H1 (cell line): ENCODE data around the gene GALNT2. TPM values are rescaled to one million over a fixed set of nuclear protein-coding genes. Genes with fewer than 3 reads are reported as not detected.

Experiments
- CTCF ChIA-PET: fragments of 300-600 bp; sonication (Branson Sonifier 250); formaldehyde crosslinking; loops from one replicate; lab custom pipeline; 2021; ENCODE audit not compliant: partially characterized antibody; lab: Charles Lee
- POLR2A ChIA-PET: fragments of 300-600 bp; sonication (Branson Sonifier 250); formaldehyde crosslinking; loops from one replicate; lab custom pipeline; 2021; ENCODE audit warnings: inconsistent platforms; ENCODE audit not compliant: partially characterized antibody; lab: Charles Lee
- DNase-seq, 2 experiments: peaks; one replicate each; pipeline versions ENCODE4 v3.0.0 to v3.0.0-alpha.2; 2010 to 2022; ENCODE audit warnings: low spot score in 2 of 2, low read depth in 1 of 2, mixed read lengths in 1 of 2
- FAIRE-seq: peaks from 2 replicates; lab custom pipeline; 2011; peaks lifted over from hg19 to GRCh38; lab: Jason Lieb, UNC
- H2AFZ ChIP-seq: 2 replicates; pipeline ENCODE4 v1.8.1; 2012; ENCODE audit warnings: low read length, inconsistent platforms
- H2AK5ac ChIP-seq: 2 replicates; pipeline ENCODE4 v1.6.1; 2013; ENCODE audit warnings: low read depth, low read length
- H2BK120ac ChIP-seq: replicated peaks from 2 replicates; pipeline ENCODE3; 2013; ENCODE audit warnings: low read depth, low read length, inconsistent platforms
- H2BK12ac ChIP-seq: 2 replicates; pipeline ENCODE4 v1.6.1; 2013; ENCODE audit warnings: low read depth, low read length
- H2BK15ac ChIP-seq: 2 replicates; pipeline ENCODE4 v1.6.1; 2013; ENCODE audit warnings: low read length
- H2BK20ac ChIP-seq: 2 replicates; pipeline ENCODE4 v1.6.1; 2013; ENCODE audit warnings: low read length
- H2BK5ac ChIP-seq: 2 replicates; pipeline ENCODE4 v1.6.1; 2013; ENCODE audit warnings: low read depth, low read length
- H3K14ac ChIP-seq: 2 replicates; pipeline ENCODE4 v1.6.1; 2013; ENCODE audit warnings: inconsistent platforms; ENCODE audit not compliant: insufficient read length
- H3K18ac ChIP-seq: 2 replicates; pipeline ENCODE4 v1.6.1; 2013; ENCODE audit warnings: low read length; ENCODE audit errors: extremely low read depth
- H3K23ac ChIP-seq: 2 replicates; pipeline ENCODE4 v1.6.1; 2013; ENCODE audit warnings: inconsistent platforms; ENCODE audit not compliant: insufficient read length
- H3K23me2 ChIP-seq: 2 replicates; pipeline ENCODE4 v1.6.1; 2013; ENCODE audit warnings: low read depth, low read length
- H3K27ac ChIP-seq: 2 replicates; pipeline ENCODE4 v1.6.1; 2011; ENCODE audit warnings: low read depth, low read length, inconsistent platforms
- H3K27me3 ChIP-seq, 4 experiments: replicated peaks in 1 of 4; 1 replicate in 1 of 4; 2 replicates in 3 of 4; pipeline versions ENCODE4 v1.6.1 to v1.8.1; 2011 to 2013; ENCODE audit warnings: low read length in 3 of 4, mild to moderate bottlenecking in 3 of 4, inconsistent platforms in 2 of 4, mixed read lengths in 2 of 4, moderate library complexity in 1 of 4; ENCODE audit not compliant: control insufficient read depth in 3 of 4, insufficient read depth in 3 of 4; ENCODE audit errors: extremely low read depth in 1 of 4
- H3K36me3 ChIP-seq, 4 experiments: 2 replicates each; pipeline versions ENCODE4 v1.6.1 to v1.8.1; 2011 to 2013; ENCODE audit warnings: mild to moderate bottlenecking in 4 of 4, low read length in 3 of 4, moderate library complexity in 2 of 4, control low read depth in 1 of 4, inconsistent platforms in 1 of 4; ENCODE audit not compliant: insufficient read depth in 4 of 4, control insufficient read depth in 2 of 4
- H3K4ac ChIP-seq: replicated peaks from 2 replicates; pipeline ENCODE3; 2013; ENCODE audit warnings: low read length, low read depth, mixed read lengths, inconsistent platforms; ENCODE audit not compliant: insufficient read length
- H3K4me1 ChIP-seq, 4 experiments: replicated peaks in 1 of 4; 1 replicate in 1 of 4; 2 replicates in 3 of 4; pipeline versions ENCODE4 v1.6.1 to v1.8.1; 2011 to 2013; ENCODE audit warnings: low read length in 3 of 4, inconsistent platforms in 2 of 4, mixed read lengths in 1 of 4; ENCODE audit not compliant: insufficient read depth in 4 of 4, control insufficient read depth in 3 of 4
- H3K4me2 ChIP-seq, 2 experiments: 2 replicates each; pipeline versions ENCODE4 v1.6.1 to v1.8.1; 2011 to 2013; ENCODE audit warnings: low read depth in 2 of 2, low read length in 2 of 2, control low read depth in 1 of 2, inconsistent platforms in 1 of 2, mild to moderate bottlenecking in 1 of 2; ENCODE audit not compliant: insufficient read depth in 1 of 2
- H3K4me3 ChIP-seq, 4 experiments: fragments of 200-600, 300-600 bp in 1 of 4; sonication (generic), shearing (Covaris generic), sonication (Bioruptor Twin) in 1 of 4; 2 replicates each; pipeline versions ENCODE4 v1.5.1 to v1.8.1; 2011 to 2016; ENCODE audit warnings: low read length in 4 of 4, low read depth in 3 of 4, control low read depth in 2 of 4, inconsistent platforms in 2 of 4, mild to moderate bottlenecking in 2 of 4, mixed read lengths in 1 of 4, moderate library complexity in 1 of 4; ENCODE audit not compliant: insufficient read depth in 2 of 4; ENCODE audit errors: extremely low read depth in 1 of 4
- H3K56ac ChIP-seq: replicated peaks from 2 replicates; pipeline ENCODE3; 2013; ENCODE audit warnings: low read depth, mild to moderate bottlenecking, mixed read lengths, low read length, inconsistent platforms; ENCODE audit not compliant: insufficient read length
- H3K79me1 ChIP-seq: 2 replicates; pipeline ENCODE4 v1.6.1; 2013; ENCODE audit warnings: low read depth, low read length, control low read depth
- H3K79me2 ChIP-seq, 2 experiments: 2 replicates each; pipeline versions ENCODE4 v1.6.1 to v1.8.1; 2012 to 2013; ENCODE audit warnings: low read length in 2 of 2, mild to moderate bottlenecking in 2 of 2, inconsistent platforms in 1 of 2; ENCODE audit not compliant: insufficient read depth in 2 of 2, control insufficient read depth in 1 of 2
- H3K9ac ChIP-seq, 4 experiments: replicated peaks in 1 of 4; 1 replicate in 1 of 4; 2 replicates in 3 of 4; pipeline versions ENCODE4 v1.6.1 to v1.8.1; 2011 to 2013; ENCODE audit warnings: low read depth in 3 of 4, low read length in 3 of 4, control low read depth in 2 of 4, mild to moderate bottlenecking in 2 of 4, moderate library complexity in 2 of 4, inconsistent platforms in 1 of 4; ENCODE audit errors: extremely low read depth in 1 of 4
- H3K9me3 ChIP-seq, 2 experiments: 2 replicates each; pipeline versions ENCODE4 v1.6.1 to v1.8.1; 2012 to 2013; ENCODE audit warnings: mild to moderate bottlenecking in 2 of 2, moderate library complexity in 2 of 2, control low read depth in 1 of 2, inconsistent platforms in 1 of 2, low read depth in 1 of 2, low read length in 1 of 2, mixed read lengths in 1 of 2; ENCODE audit not compliant: insufficient read depth in 2 of 2
- H4K20me1 ChIP-seq, 2 experiments: replicated peaks in 1 of 2; 2 replicates each; pipeline versions ENCODE3 to v1.8.1; 2011 to 2013; ENCODE audit warnings: inconsistent platforms in 2 of 2, low read length in 2 of 2, mild to moderate bottlenecking in 1 of 2; ENCODE audit not compliant: insufficient read depth in 2 of 2, control insufficient read depth in 1 of 2
- H4K5ac ChIP-seq: 2 replicates; pipeline ENCODE4 v1.6.1; 2013; ENCODE audit warnings: low read length, low read depth, mixed read lengths, inconsistent platforms; ENCODE audit not compliant: insufficient read length
- H4K8ac ChIP-seq: 2 replicates; pipeline ENCODE4 v1.8.0; 2013; ENCODE audit warnings: mild to moderate bottlenecking, moderate library complexity, low read length, inconsistent platforms; ENCODE audit not compliant: insufficient read depth; ENCODE audit errors: extremely low read depth
- H4K91ac ChIP-seq: replicated peaks from 2 replicates; pipeline ENCODE3; 2013; ENCODE audit warnings: low read length, mixed read lengths, inconsistent platforms; ENCODE audit not compliant: insufficient read length
- BACH1 ChIP-seq: IDR thresholded peaks from 2 replicates; pipeline ENCODE4 v1.6.1; 2012; ENCODE audit warnings: low read length, improper control_type of control experiment
- CBX8 ChIP-seq: fragments of 300-800, 300-1000 bp; sonication (generic); IDR thresholded peaks from 2 replicates; pipeline ENCODE4 v1.7.1; 2016; ENCODE audit warnings: low read depth, low read length, borderline replicate concordance
- EGR1 ChIP-seq: IDR thresholded peaks from 2 replicates; pipeline ENCODE4 v1.6.1; 2011; ENCODE audit warnings: low read depth, low read length, borderline replicate concordance
- KDM4A ChIP-seq: IDR thresholded peaks from one replicate; pipeline ENCODE4 v1.7.1; 2012; ENCODE audit warnings: low read depth, mild to moderate bottlenecking, moderate library complexity, low read length, inconsistent platforms; ENCODE audit not compliant: severe bottlenecking
- WGBS, 2 experiments: shearing (Covaris generic) in 1 of 2; methylation state at CpG; one replicate each; pipeline versions ENCODE4 v1.1.6 to v1.1.7; 2013 to 2015; ENCODE audit warnings: low lambda C conversion rate in 2 of 2, mixed read lengths in 2 of 2, inconsistent platforms in 1 of 2, low coverage in 1 of 2, missing lambda C conversion rate in 1 of 2; ENCODE audit not compliant: insufficient replicate concordance in 2 of 2, insufficient coverage in 1 of 2, insufficient read length in 1 of 2; ENCODE audit errors: extremely low coverage in 1 of 2, missing lambda C conversion rate in 1 of 2; 5-methylcytosine and 5-hydroxymethylcytosine counted together
- polyA plus RNA-seq, 7 experiments: library from polyadenylated mRNA; depleted of rRNA in 3 of 7; stranded (reverse) in 5 of 7; unstranded in 2 of 7; fragments of >200 nt in 5 of 7; fragments of 200-250 nt in 2 of 7; gene quantifications; 1 replicate in 5 of 7; 2 replicates in 1 of 7; 4 replicates in 1 of 7; pipeline versions ENCODE4 v1.2.1 to v1.2.3, GENCODE V29; 2011 to 2013; ENCODE audit warnings: missing spikeins in 2 of 7, mixed read lengths in 2 of 7
- total RNA-seq: library from RNA; stranded (reverse); fragmentation: NEBNext Ultra II Directional; extraction: Animal tissue kit (Norgen Biotek cat#: 25700); gene quantifications from 2 replicates; pipeline ENCODE4 v1.2.1, GENCODE V29; 2021

GALNT2 gene
- total and polyA plus RNA-seq, 2 of the 8 experiments (the other 6 are each of a cell fraction or from before 2014, with no cell fraction given): 34.5 to 75.3 TPM

DNA sequence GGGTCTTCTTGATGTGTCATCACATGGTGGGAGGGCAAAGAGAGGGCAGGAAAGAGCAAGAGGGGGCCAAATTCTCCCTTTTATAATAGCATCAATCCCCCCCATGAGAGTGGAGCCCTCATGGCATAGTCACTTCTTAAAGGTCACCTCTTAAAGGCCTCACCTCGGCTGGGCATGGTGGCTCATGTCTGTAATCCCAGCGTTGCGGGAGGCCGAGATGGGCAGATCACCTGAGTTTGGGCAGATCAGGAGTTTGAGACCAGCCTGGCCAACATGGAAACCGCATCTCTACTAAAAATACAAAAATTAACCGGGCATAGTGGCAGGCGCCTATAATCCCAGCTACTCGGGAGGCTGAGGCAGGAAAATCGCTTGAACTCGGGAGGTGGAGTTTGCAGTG, 189.0 kb downstream of the GALNT2 start:
- no peak overlapping the region for H2BK20ac ChIP-seq
- peaks cover 2% of the 10 kb centered on the region; the same call in 1 of the 2 replicates for H3K79me1 ChIP-seq
- no peak overlapping the region for H2BK5ac ChIP-seq
- H3K9ac ChIP-seq: no peak overlapping the region
- H4K5ac ChIP-seq: no peak overlapping the region
- H2AK5ac ChIP-seq: no peak overlapping the region
- H3K4me1 ChIP-seq: peaks cover 6 to 14% (median 8%) of the 10 kb centered on the region in 4 experiments
- H2AFZ ChIP-seq: no peak overlapping the region
- POLR2A ChIA-PET: no interaction called here
- no peak overlapping the region for H4K91ac ChIP-seq
- no peaks in the 10 kb centered on the region for H3K23me2 ChIP-seq
- H2BK15ac ChIP-seq: no peak overlapping the region
- no peak for DNase-seq
- 0 out of 4 replicates have a peak, but pooled peaks cover 0 to 3% of the 10 kb centered on the region in 2 experiments for H3K79me2 ChIP-seq
- no peak overlapping the region for H3K18ac ChIP-seq
- peaks cover 0 to 4% (median 0%) of the 10 kb centered on the region in 4 experiments; a peak in 3 of 8 replicates for H3K36me3 ChIP-seq
- no peak overlapping the region for H3K27ac ChIP-seq
- WGBS, 2 experiments: 90% methylated on average over 10 of the region's 10 CpGs; no CpG with 5 or more reads in 1 of the 2 experiments
- no peaks in the 10 kb centered on the region for H3K27me3 ChIP-seq
- no peak for FAIRE-seq
- no peak overlapping the region for H3K23ac ChIP-seq
- CTCF ChIA-PET: interaction anchor here (0.6 kb wide), 1 partner anchor 173 kb away, joined by 3 read pairs; no protein-coding TSS in a partner anchor
- H3K4me3 ChIP-seq: no peak overlapping the region
- no peak overlapping the region for H3K4me2 ChIP-seq
- H3K14ac ChIP-seq: no peak overlapping the region
- H3K56ac ChIP-seq: no peak overlapping the region
- no peaks in the 10 kb centered on the region for H3K9me3 ChIP-seq
- no peaks in the 10 kb centered on the region for H4K20me1 ChIP-seq
- no peak overlapping the region for H2BK120ac ChIP-seq
- no peak overlapping the region for H3K4ac ChIP-seq
- no peak overlapping the region for H2BK12ac ChIP-seq
- no peak overlapping the region for H4K8ac ChIP-seq
- TF ChIP-seq KDM4A (no peak), BACH1 (no peak), CBX8 (no peak), EGR1 (no peak)
